HG03558 (cell line): ENCODE data around the gene PRKACA.

Experiments used
- ATAC-seq: cut with Tn5 transposase; IDR thresholded peaks from one replicate; pipeline ENCODE4 v1.9.1; 2021; ENCODE audit warnings: moderate number of reproducible peaks; ENCODE audit not compliant: unreplicated experiment; ENCODE audit errors: extremely low read depth

The PRKACA gene

DNA sequence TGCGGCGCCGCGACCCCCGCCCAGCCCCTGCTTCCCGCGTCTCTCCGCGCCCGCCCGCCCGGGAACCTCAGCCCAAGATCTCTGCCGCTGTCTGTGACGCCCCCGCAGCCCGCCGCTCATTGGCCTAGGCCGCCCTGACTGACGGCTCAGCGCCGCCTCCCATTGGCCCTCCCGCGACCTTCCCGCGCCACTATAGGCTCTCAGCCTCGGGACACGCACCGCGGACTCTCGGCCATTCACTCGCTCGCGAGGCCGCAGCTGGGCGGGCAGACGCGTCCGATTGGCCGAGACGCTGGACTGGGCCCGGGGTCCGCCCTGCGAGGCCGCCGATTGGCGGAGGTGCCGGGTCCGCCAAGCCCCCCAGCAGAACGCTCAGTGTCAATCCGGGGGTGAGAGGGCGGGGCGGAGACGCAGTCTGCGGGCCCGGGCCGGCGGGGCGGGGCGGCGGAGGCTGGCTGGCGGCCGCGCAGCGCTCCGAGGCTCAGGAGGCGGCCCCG is at the start of gene PRKACA:
PRKACA (minus strand) TSS at position 95 of the 497 bp plus-strand sequence. CDS start 215 bp downstream, outside the sequence.
- peak; percentile 70 for ATAC-seq

DNA sequence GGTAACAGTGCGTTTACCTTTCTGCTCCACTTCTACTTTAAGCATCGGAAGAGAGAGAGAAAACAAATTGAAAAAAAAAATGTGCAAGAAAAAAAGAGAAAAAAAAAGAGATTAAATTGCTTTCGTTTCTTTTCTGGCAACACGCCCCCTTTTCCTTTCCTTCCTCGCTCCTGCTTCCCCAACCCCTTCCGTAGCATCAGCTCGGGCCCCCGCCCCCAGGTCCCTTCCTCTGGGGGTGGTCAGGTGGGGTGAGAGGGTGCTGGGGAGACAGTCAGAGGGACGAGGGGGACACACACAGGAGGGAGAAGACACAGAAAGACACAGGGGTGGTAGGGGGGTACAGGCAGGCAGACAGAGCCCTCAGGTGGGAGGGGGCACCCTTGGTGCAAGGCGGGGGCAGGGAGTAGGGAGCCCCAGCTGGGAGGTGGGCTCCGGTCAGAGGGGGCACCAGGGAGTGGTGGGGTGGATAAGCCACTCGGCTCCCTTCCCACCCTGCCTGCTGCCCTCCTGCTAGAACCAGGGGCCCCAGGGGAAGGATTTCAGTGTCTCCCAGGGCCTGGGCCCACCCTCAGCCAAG is 49.5 kb upstream of the PRKACA start:
- no peak for ATAC-seq

DNA sequence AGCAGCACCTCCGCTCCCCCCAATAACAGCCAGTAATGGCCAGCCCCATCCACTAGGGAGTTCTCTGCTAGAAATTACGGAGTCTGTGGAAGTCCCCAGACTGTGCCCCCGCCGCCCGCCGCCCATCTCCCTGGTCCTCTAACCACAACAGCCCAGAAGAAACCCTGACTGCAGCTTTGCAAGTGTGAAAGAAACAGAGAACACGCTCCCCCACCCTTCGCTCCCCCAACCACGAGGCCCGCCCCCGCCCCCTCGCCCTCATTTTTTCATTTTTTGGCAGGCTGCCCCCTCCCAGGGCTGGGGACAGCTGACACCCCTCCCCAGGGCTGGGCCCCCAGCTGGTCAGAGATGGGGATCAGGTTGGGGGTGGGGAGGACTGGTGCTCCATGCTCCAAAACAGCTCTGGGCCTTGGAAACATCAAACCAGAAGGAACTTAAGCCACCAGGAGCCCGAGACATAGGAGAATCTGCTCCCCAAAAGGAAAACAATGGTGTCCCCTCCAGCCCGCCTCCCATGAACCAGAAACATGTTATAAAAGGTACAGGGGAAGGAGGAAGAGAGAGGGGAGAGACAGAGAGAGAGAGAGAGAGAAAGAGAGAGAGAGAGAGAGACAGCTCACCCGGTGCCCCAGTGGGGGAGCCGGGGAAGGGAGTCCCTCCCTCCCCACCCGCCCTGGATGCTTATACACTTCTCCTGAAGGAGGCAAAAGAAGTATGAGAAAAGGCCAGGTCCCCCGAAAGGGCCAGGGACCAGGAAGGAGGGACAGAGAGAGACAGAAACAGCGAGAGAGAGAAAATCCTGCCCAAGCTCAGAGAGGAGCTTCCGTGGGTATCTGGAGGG is 48.6 kb upstream of the PRKACA start:
- ATAC-seq, result no peak

DNA sequence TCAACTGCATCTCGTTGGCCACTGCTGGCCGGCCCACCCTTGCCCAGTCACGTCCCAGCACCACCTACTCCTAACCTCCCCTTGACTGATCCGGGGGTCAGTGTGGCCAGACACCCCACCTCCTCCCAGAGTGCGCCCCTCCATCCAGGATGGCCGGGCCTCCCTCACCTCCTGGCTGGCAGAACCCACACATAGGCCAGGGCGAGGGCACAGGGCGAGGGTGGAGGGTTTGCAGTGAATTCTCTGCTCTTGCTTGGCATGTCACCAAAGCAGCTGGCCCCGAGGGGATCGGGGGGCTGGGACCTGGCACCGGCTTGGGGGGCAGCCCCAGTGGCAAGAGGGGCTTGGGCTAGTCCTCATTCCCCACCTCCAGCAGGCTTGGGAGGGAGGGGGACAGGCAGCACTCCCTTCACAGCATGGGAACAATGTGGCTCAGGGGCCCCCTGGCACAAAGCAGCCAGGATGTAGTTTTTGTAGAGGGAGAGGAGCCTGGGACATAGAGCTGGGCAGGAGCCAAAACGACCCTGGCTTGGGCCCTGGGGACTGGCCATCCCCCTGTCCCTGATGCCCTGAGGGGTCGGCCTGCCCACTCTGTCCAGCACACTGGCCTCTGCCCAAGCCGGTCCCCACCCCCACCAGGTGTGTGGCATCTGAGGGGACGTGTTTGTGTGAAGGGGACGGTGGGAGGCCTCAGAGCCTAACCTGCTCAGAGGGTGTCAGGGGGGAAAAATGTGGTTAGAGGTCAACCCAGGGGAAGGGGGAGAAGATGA is 47.3 kb upstream of the PRKACA start:
- no peak for ATAC-seq

DNA sequence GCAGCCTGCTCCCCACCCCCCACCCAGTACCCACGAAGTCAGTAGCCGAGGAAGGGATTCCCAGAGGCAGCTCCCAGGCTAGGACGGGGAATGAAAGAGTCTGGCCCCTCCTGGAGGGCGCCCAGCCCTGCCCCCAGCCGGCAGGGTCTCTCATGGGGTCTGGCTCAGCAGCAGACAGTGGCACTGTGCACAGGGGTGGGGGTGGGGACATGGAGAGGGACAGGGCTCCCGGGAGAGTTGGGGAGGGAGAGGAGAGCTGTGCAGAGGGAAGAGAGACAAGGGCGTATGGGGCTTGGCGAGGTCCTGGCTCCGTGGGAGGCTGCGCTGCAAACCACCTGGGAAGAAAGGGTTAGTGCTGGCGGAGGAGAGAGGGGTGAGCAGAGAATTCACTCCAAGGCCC is 46.5 kb upstream of the PRKACA start:
- ATAC-seq, result no peak

DNA sequence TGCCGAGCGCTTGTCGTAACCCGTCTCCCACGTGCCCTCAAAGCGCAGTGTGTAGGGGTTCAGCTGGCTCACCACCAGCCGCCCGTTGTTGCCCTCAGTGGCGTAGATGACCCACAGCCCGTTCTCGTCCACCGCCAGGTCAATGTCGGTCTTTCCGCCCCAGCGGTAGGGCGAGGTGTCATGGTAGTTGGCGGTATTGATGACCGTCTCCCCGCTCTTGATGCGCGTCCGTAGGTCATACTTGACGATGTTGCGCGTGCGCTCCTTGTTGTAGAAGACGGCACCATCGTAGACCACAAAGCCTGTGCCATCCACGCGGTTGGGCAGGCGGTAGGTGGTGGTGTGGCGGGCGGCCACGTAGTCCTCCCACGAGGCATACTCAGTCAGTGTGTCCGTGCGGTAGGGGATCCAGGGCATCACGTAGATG is 45.3 kb upstream of the PRKACA start:
- ATAC-seq, result no peak

DNA sequence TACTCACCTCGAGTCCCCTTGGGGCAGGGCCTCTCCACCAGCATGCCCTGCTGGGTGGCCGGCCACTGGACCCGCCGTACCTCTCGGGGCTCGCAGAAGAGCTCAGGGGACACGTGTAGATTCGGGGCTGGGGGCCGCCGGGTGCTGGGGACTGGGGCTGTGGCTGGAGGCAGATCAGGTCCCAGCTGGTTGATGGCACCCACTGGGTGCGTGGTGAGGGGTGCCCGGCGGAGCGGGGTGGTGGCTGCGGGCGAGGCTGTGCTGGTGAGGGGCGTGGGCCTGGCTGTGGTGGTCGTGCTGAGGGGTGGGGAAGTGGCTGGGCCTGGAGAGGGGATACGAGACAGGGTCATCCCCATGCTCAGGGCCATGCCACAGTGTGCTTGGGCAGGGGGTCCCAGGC is 43.7 kb upstream of the PRKACA start:
- ATAC-seq, result no peak

DNA sequence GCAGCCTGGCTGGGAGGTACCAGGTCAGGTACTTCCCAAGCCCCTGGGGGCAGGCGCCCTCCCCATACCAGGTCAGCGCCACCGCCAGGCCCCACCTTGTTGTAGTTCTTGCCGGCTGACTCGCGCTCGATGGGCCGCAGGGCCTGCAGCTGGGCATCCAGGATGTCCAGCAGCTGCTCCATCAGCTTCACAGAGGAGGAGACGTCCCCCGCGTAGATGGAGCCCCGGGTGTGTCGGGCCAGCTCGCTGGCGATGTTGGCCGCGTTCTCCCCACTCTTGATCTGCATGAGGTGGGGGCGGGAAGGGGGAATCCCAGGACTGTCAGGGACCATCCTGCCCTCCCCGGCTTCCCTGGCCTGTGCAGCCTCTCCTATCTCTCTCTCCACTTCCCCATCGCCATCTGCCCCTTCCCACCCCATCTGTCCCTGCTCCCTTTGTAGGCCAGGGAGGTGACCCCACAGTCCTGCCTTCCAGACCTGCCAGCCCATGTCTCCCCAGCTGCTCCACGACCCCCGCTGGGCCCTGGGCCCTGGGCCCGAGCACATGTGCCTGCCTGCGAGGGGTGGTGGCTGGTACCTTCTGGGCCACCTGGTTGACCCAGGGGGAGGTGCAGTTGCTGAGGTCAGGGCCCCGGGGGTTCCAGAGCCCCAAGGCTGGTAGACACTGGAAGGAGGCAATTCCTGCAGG is 42.6 kb upstream of the PRKACA start:
- no peak for ATAC-seq

DNA sequence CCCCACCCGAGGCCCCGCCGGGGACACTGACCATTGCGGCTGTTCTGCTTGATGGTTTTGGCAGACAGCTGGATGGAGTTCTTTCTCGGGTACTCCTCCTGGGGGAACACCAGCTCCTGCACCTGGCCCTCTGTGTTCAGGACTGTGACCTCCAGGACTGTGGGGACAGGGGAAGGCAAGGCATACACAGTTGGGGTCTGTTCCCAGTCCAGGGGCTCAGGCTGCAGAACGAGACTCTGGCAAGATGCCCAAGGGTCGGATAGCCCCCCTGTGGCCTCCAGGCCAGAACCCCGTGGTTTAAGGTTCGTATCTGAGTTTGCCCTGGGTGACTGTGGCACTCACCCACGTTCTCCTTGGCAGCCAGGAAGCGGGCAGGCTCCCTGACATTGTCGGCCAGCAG is 41.5 kb upstream of the PRKACA start:
- ATAC-seq, result no peak

DNA sequence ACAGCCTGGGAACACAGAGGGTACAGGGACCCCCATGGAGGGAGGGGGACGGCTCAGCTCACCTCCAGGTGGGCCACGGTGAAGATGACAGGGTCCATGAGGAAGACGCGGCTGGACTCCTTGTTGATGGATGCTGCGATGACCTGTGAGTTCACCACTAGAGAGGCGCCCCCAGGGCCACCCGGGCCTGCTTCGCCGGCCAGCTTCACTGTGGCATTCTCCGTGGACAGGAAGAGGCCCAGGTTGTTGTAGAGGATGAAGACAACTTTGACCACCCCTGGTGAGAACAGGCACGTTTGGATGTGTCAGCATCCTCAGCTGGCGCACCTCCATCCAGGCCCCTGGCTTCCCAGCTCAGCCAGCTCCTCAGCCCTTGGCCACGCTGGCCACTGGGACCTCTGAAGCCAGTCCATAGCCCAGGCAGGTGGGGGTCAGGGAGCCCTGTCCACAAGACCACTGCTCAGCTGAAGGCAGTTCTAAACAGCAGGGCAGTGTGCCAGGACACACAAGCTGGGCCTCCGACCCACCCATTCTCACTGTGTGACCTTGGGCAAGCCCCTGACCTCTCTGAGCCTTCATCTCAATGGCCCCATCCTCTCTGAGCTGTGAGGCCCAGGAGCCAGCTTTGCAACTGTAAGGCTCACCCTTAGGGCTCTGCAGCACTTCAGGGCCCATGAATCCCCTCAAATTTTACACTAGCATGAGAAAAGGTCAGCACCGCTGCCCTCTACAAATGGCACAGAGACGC is 40.9 kb upstream of the PRKACA start:
- no peak for ATAC-seq

DNA sequence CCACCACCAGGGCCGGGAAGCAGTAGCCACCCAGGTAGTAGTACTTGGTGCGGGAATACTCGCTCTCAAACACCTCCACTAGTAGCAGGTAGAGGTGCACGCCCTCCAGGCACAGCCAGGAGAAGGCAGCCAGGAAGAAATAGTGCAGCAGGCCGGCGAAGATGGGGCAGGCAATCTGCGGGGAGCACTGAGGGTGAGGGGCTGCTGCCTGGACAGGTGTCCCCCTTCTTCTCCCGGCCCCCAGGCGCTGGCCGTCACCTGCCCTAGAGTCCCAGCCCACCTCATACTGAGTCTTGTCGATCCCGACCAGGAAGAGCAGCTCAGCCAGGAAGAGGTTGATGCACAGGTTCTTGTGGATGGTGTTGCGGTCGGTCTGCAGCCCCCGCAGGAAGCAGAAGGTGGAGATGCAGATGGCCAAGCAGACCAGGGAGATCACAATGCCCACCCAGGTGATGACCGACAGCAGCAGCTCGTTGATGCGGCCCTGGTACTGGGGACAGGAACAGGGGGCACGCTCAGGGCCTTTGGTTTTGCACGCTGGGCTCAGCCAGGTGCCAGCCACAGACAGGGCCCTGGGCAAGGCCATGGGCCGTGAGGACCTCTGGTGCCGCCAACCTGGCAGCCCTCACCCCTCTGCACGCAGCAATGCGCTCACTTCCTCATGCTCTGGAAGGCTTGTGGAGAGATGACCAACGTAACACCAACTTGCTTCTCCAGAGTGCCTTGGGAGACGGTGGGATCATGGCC is 39.6 kb upstream of the PRKACA start:
- ATAC-seq, result no peak

DNA sequence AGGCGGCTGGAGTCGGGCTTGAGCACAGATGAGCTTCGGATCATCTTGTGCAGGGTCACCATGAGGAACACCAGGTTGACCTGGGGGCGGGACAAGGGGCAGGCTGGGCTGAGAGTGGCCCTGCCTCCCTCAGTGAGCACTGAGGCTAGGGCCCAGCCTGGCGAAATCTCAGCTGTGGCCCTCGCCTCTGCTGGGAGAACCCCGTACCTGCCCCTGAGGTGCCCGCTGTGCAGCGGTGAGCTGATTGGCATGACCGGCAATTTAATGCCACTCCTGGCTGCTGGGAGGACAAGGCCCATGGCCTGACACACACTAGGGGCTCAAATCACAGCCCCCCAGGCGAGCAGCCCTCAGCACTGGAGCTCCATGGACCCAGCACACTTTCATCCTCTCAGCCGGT is 38.6 kb upstream of the PRKACA start:
- no peak for ATAC-seq

DNA sequence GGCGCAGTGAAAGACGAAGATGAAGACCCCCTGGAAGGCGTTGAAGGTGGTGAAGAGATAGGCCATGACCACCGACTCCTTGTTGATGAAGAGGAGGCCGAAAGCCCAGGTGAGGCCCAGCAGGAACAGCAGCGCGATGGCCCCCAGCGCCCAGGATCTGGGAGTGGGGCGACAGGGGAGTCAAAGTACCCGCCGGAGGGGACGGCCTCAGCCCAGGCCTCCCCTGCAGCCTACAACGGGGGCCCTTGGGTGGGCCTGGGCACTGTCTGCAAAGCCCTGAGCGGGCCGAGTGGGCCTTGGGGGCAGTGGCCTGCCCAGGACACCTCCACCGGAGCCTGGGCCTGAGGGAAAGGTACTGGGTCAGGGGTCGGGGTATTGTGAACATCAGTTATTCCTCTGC is 37.8 kb upstream of the PRKACA start:
- ATAC-seq, result no peak

DNA sequence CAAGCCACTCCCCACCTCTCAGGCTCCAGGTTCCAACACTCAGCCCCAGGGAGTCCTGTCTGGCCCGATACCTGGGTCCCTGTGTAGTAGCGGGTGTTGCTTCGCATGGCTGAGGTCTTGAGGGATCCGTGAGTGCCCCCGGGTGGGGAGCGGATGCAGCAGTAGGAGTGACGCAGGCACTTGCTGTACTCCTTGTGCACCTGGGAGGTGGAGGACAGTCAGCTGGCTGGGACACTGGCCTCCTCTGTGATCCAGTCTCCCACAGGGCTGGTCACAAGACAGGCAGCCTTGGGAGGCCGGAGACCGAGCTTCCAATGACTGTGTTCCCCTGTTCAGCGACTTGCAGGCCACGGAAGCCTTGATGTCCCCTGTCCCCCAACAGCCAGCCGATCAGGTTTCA is 35.2 kb upstream of the PRKACA start:
- ATAC-seq, result no peak

DNA sequence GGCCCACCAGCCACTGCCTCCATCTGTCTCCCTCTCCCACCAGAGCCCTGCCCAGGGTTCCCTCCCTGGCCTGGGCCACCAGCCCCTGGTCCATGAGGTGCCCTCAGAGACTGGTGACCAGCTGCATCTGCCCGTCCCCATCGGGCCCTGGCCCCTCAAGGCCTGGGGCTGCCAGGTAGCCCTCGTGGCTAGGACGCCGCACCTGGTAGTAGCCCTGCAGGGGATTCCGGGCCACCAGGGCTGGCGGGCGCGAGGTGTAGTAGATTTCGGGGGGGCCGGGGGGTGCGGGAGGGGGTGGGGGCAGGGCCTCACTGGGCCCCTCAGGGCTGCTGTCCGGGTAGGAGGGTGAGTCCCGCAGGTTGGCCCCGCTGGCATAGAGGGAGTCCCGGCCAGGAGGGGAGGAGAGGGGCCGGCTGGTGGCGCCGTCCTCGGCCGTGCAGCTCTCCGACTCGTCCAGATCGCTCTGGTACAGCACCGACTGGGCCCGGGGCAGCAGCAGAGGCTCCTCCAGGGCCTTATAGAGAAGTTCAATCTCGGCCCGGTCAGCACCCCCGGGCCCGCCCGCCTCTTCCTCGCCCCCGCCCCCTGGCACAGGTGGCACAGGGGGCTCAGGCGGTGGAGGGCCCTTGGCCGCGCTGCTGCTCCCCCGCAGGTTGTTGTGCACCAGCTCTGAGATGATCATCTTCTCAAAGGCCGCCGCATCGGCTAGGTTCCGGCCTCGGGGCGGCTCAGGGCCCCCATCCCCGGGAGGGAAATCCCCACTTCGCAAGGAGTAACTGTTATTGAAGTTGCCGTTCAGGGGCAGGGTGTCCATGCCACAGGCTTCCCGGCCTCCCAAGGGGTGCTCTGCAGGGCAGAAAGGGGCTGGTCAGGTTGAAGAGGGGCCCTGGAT is 33.5 kb upstream of the PRKACA start:
- ATAC-seq, result no peak

DNA sequence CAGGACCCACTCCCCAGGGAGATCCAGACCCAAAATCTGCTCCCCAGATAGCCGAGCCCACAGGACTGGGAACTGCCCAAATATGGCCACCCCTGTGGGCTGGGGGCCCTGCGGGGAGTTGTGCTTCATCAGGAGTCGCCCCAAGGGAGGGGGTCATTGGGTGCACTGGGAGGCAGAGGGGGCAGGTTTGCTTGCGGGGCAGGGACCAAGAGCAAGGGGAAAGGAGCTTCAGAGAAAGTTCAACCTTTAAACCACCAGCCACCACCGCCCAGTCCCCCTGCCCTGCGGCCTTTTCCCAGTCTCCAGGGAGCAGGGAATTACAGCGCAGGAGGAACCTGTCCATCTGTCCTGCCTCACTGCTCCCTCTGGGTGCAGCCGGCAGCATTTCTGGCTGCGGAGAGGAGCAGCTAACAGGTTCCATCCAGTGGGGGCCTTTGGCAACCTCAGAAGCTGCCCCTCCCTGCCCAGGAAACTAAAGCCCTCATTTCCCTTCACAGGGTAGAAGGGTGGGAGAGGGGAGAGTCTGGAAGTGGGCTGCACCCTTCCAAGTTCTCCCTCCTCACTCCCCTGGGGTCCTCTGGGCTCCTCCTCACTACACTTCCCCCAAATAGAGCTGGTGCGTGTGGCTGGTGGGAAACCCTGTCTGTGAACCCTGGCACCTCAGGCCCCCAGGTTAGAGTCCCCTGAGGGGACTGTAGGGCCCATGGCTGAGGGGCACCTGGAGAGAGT is 32.6 kb upstream of the PRKACA start:
- ATAC-seq, result no peak

DNA sequence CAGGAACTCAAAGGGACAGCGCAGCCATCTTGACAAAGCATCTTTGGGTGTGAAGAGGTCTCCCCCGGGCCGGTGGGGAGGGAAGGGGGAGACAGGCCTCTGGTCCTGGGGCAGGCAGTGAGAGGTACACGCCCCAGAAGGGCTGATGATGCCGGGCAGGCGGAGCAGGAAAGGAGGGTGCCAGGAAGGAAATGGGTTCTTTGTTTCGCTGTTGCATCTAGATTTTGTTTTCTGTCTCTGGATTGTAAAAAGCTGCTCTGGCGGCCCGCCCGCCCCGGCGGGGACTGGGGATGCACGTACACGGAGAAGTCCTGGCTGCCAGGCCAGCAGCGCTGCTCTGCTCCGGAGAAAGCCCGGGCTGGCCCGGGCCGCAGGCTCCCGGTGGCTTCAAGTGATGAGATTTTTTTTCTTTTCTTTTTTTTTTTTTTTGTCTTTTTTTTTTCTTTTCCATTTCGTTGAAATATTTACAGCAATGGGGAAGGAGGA is 32.0 kb upstream of the PRKACA start:
- ATAC-seq, result no peak
